Endodermal cell (in vitro differentiated cells): ENCODE results near the gene RNF128. TPM values are rescaled to one million over a fixed set of nuclear protein-coding genes. Genes with fewer than 3 reads are reported as not detected.
"Not testable (repeated sequence)": the region's sequence is repeated elsewhere in the genome, so short reads cannot be mapped to it uniquely, and the experiment has no call there.

Experiments
- DNase-seq: peaks from one replicate; pipeline ENCODE4 v3.0.0-alpha.2; 2017
- H3K27ac ChIP-seq: 2 replicates; pipeline ENCODE4 v1.5.1; 2013; ENCODE audit warnings: mild to moderate bottlenecking, low read depth, low read length, moderate library complexity
- H3K27me3 ChIP-seq: 2 replicates; pipeline ENCODE4 v1.6.1; 2013; ENCODE audit warnings: mild to moderate bottlenecking, low read length, moderate library complexity; ENCODE audit not compliant: insufficient read depth, control insufficient read depth, poor library complexity, severe bottlenecking
- H3K36me3 ChIP-seq: 2 replicates; pipeline ENCODE4 v1.7.0; 2013; ENCODE audit warnings: mild to moderate bottlenecking, low read length, moderate library complexity; ENCODE audit not compliant: control insufficient read depth, insufficient read depth
- H3K4me1 ChIP-seq: one replicate; pipeline ENCODE4 v1.7.0; 2013; ENCODE audit warnings: low read length; ENCODE audit not compliant: control insufficient read depth, insufficient read depth
- H3K4me3 ChIP-seq: 2 replicates; pipeline ENCODE4 v1.5.1; 2013; ENCODE audit warnings: mild to moderate bottlenecking, low read length, moderate library complexity
- H3K9ac ChIP-seq: 2 replicates; pipeline ENCODE4 v1.6.1; 2013; ENCODE audit warnings: mild to moderate bottlenecking, low read length, moderate library complexity; ENCODE audit not compliant: poor library complexity, severe bottlenecking; ENCODE audit errors: extremely low read depth
- H3K9me3 ChIP-seq: 2 replicates; pipeline ENCODE4 v1.6.1; 2013; ENCODE audit warnings: mild to moderate bottlenecking, low read length, moderate library complexity; ENCODE audit not compliant: control insufficient read depth
- H3K27ac Mint-ChIP-seq: 2 replicates; pipeline ENCODE4 v1.8.0; 2020; ENCODE audit warnings: mixed read lengths
- H3K27me3 Mint-ChIP-seq: 2 replicates; pipeline ENCODE4 v1.8.0; 2021; ENCODE audit warnings: mild to moderate bottlenecking, mixed read lengths; ENCODE audit not compliant: insufficient read depth
- H3K36me3 Mint-ChIP-seq: 2 replicates; pipeline ENCODE4 v1.8.0; 2020; ENCODE audit warnings: low read depth, mixed read lengths
- H3K4me1 Mint-ChIP-seq: 2 replicates; pipeline ENCODE4 v1.8.0; 2020; ENCODE audit warnings: mixed read lengths
- H3K4me3 Mint-ChIP-seq: 2 replicates; pipeline ENCODE4 v1.8.0; 2020; ENCODE audit warnings: mild to moderate bottlenecking, moderate library complexity, mixed read lengths
- H3K9me3 Mint-ChIP-seq: 2 replicates; pipeline ENCODE4 v1.8.0; 2020; ENCODE audit warnings: mild to moderate bottlenecking, mixed read lengths
- WGBS, 2 experiments: methylation state at CpG; one replicate each; pipeline versions ENCODE4 v1.1.5 to v1.1.7; 2013; ENCODE audit warnings: missing lambda C conversion rate in 2 of 2, mixed read lengths in 1 of 2; ENCODE audit not compliant: insufficient coverage in 1 of 2, insufficient read length in 1 of 2; 5-methylcytosine and 5-hydroxymethylcytosine counted together
- total RNA-seq, 2 donors: library from RNA; stranded (reverse); fragmentation: NEBNext Ultra II Directional in 1 of 2; extraction: Animal tissue kit (Norgen Biotek cat#: 25700) in 1 of 2; gene quantifications; 2 replicates in 1 of 2; 3 replicates in 1 of 2; pipeline ENCODE4 v1.2.1, GENCODE V29; 2021
- TF ChIP-seq, protein P1 (sequence below): fragments of 200-600 bp; sonication (generic); conservative IDR thresholded peaks from 2 replicates; pipeline ENCODE4 v1.5.0; 2021; ENCODE audit warnings: antibody characterized with exemption, mild to moderate bottlenecking

Gene RNF128
- total RNA-seq, 2 donors from 2014 or later, result 0.48 to 1.1 TPM

DNA sequence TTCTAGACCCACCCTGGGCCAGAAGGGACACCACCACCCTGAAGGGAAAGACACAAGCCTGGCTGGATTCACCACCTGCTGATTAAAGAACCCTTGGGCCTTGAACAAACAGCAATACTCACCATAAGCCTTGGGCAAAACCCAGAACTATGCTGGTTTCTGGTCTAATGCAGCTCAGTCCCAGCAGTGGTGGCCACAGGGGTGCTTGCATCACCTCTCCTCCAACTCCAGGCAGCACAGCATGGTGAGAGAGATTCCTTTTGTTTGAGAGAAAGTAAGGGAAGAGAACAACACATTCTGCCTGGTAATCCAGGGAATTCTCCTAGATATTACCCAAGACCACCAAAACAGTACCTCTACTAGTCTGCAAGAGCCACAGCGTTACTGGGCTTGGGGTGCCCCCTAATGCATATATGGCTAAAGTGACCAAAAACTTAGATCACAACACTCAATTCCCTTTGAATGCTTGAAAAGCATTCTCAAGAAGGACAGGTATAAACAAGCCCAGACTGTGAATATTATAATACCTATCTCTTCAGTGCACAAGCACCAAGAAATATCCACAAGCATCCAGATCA is 25.7 kb downstream of the RNF128 start:
- H3K27ac ChIP-seq, result no peak overlapping the region
- H3K27ac Mint-ChIP-seq, result no peak overlapping the region
- peaks cover 6% of the 10 kb centered on the region for H3K9me3 ChIP-seq
- peaks cover 45% of the 10 kb centered on the region for H3K9me3 Mint-ChIP-seq
- no peaks in the 10 kb centered on the region for H3K27me3 ChIP-seq
- DNase-seq, result peak; percentile 57
- no peaks in the 10 kb centered on the region for H3K4me1 Mint-ChIP-seq
- TF ChIP-seq, protein P1, sequence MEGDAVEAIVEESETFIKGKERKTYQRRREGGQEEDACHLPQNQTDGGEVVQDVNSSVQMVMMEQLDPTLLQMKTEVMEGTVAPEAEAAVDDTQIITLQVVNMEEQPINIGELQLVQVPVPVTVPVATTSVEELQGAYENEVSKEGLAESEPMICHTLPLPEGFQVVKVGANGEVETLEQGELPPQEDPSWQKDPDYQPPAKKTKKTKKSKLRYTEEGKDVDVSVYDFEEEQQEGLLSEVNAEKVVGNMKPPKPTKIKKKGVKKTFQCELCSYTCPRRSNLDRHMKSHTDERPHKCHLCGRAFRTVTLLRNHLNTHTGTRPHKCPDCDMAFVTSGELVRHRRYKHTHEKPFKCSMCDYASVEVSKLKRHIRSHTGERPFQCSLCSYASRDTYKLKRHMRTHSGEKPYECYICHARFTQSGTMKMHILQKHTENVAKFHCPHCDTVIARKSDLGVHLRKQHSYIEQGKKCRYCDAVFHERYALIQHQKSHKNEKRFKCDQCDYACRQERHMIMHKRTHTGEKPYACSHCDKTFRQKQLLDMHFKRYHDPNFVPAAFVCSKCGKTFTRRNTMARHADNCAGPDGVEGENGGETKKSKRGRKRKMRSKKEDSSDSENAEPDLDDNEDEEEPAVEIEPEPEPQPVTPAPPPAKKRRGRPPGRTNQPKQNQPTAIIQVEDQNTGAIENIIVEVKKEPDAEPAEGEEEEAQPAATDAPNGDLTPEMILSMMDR, result peak; percentile 66
- 67% methylated on average over 1 of the region's 1 CpG; no CpG with 5 or more reads in 1 of the 2 experiments for WGBS, 2 experiments
- H3K9ac ChIP-seq, result no peak overlapping the region
- no peaks in the 10 kb centered on the region for H3K27me3 Mint-ChIP-seq
- no peak overlapping the region for H3K4me3 Mint-ChIP-seq
- H3K4me1 ChIP-seq, result no peaks in the 10 kb centered on the region
- no peaks in the 10 kb centered on the region for H3K36me3 Mint-ChIP-seq
- no peak overlapping the region for H3K4me3 ChIP-seq
- no peaks in the 10 kb centered on the region for H3K36me3 ChIP-seq

DNA sequence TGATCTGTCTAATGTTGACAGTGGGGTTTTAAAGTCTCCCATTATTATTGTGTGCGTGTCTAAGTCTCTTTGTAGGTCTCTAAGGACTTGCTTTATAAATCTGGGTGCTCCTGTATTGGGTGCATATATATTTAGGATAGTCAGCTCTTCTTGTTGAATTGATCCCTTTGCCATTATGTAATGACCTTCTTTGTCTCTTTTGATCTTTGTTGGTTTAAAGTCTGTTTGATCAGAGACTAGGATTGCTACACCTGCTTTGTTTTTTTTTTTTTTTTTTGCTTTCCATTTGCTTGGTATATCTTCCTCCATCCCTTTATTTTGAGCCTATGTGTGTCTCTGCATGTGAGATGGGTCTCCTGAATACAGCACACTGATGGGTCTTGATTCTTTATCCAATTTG is 42.8 kb downstream of the RNF128 start:
- H3K4me3 Mint-ChIP-seq, H3K36me3 Mint-ChIP-seq, H3K36me3 ChIP-seq, H3K9ac ChIP-seq, H3K27ac ChIP-seq, H3K4me1 ChIP-seq, H3K4me1 Mint-ChIP-seq, H3K27me3 ChIP-seq, DNase-seq, H3K9me3 ChIP-seq, H3K27ac Mint-ChIP-seq, H3K4me3 ChIP-seq, H3K27me3 Mint-ChIP-seq: not testable (repeated sequence)
- H3K9me3 Mint-ChIP-seq, result peaks cover 68% of the 10 kb centered on the region
- WGBS, 2 experiments, result 90% methylated on average over 1 of the region's 1 CpG; no CpG with 5 or more reads in 1 of the 2 experiments

DNA sequence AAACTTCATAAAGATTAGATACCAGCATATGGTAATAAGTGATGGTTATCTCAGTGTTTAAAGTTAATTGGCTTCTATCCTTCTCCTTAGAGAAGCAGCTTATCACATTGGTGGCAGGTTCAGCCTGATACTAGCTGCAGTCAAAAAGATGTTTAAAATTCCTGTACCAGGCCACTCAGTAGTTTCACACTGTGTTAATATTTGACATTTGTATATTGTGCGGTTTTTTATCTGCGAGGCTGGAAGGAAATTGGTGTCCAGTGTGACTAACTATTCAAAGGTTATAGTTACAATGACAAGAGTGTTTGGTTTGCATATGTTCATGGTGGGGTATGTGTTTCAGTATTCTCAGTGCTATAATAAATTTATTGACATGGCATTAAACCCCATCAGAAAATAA is 48.5 kb downstream of the RNF128 start:
- Histone ChIP-seq H3K27ac (no peak overlapping the region), H3K4me3 (no peak overlapping the region), H3K9ac (no peak overlapping the region), H3K4me1 (no peaks in the 10 kb centered on the region), H3K9me3 (no peaks in the 10 kb centered on the region), H3K36me3 (no peaks in the 10 kb centered on the region), H3K27me3 (no peaks in the 10 kb centered on the region)
- Mint-ChIP-seq H3K36me3 (no peaks in the 10 kb centered on the region), H3K4me3 (no peak overlapping the region), H3K9me3 (peaks cover 42% of the 10 kb centered on the region), H3K4me1 (no peaks in the 10 kb centered on the region), H3K27me3 (no peaks in the 10 kb centered on the region), H3K27ac (no peak overlapping the region)
- TF ChIP-seq, protein P1, result no peak
- DNase-seq, result no peak
- 96% methylated on average over 2 of the region's 2 CpGs; no CpG with 5 or more reads in 1 of the 2 experiments for WGBS, 2 experiments

DNA sequence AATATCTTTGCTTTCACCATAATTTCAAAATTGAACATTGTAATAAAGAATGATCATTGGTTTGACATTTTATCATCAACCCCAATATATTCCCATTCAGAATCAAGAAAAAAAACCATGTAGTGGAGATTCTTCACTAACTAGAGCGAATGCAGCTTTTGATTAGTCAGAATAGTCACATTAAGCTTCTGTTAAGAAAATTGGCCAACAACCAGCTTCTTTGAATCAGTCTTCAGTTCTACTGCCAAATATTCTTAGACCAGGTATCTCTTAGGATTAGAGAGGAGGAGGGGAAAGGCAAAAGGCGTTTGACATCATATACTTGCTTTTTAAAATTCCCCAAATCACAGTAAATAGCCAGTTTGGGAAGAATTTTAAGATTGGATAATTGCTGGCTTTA is 53.8 kb downstream of the RNF128 start:
- Mint-ChIP-seq H3K4me3 (no peak overlapping the region), H3K4me1 (no peaks in the 10 kb centered on the region), H3K27ac (no peak overlapping the region), H3K36me3 (no peaks in the 10 kb centered on the region), H3K27me3 (no peaks in the 10 kb centered on the region), H3K9me3 (peaks cover 21% of the 10 kb centered on the region)
- TF ChIP-seq, protein P1, result no peak
- 92% methylated on average over 1 of the region's 2 CpGs; no CpG with 5 or more reads in 1 of the 2 experiments for WGBS, 2 experiments
- H3K27me3 ChIP-seq, result no peaks in the 10 kb centered on the region
- no peaks in the 10 kb centered on the region for H3K36me3 ChIP-seq
- no peak overlapping the region for H3K4me3 ChIP-seq
- DNase-seq, result no peak
- H3K9ac ChIP-seq, result no peak overlapping the region
- H3K9me3 ChIP-seq, result no peaks in the 10 kb centered on the region
- H3K4me1 ChIP-seq, result no peaks in the 10 kb centered on the region
- H3K27ac ChIP-seq, result no peak overlapping the region
